ENCODE results near the gene MRPL49. TPM values are rescaled to one million over a fixed set of nuclear protein-coding genes. Genes with fewer than 3 reads are reported as not detected.

MRPL49 gene
- total and polyA plus RNA-seq, 2 of the 13 experiments (the other 11 are each of a cell fraction or from before 2014, with no cell fraction given) = 39.2 to 53.3 TPM

DNA sequence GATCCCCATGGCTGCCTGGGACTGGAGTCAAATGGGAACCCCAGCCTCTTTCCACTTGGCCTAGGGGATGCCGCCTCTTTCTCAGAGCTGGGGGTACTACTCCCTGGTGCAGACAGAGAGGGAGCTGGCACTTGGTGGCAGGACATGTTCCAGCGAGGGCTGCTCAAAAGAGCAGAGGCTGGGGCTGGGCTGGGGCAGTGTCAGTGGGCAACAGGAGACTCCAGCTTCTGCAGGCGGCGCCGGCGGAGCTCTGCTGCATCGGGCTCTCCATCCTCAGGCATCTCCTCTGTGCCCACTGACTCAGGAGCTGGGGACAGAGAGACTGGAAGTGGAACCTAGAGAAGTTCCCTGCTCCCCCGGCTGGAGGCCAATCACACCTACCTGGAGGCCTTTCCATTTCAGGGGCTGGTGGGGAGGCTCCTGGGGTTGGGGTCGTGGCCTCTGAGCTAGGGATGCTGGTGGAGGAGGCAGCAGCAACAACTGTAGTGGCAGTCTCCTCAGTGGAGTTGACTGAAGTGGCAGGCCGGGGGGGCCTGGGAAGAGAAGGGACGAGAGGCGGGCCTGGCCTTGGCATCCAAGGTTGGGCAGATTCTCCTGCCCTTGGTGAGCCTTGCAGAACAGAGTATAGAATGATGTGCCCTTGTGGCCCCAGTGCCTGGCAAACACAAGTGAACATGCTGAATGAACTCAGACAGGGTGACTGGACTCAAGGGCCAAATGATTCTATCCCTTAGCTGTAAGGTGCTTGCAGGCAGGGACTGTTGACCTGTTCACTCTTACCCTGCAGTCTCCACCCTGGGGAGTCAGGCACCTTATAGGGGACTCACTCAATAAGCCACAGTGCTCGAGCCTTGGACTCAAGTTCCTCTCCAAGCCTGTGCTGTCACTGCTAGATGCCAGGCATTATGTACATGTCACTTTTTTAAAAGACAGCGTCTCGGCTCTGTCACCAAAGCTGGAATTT is 6.3 kb downstream of the MRPL49 start:
- ATAC-seq (no peak), FAIRE-seq (no peak), DNase-seq (ENCODE audit: low spot score) (no peak)
- Histone ChIP-seq H3K4me1 (ENCODE audit: insufficient read depth, low read length) (peaks cover 27% of the 10 kb centered on the region), H4K20me1 (ENCODE audit: insufficient read depth, low read length) (peaks cover 17% of the 10 kb centered on the region), H3K27ac (ENCODE audit: extremely low read length, insufficient read depth, low read length) (no peak overlapping the region), H3K4me3 (replicated peaks in 1 of 3; ENCODE audit: insufficient read depth in 1 of 3, low read depth in 2 of 3, low read length in 3 of 3) (no peak overlapping the region), H2AFZ (ENCODE audit: low read length) (no peak overlapping the region), H3K79me2 (ENCODE audit: insufficient read depth, low read length) (peaks cover 34% of the 10 kb centered on the region), H3K36me3 (replicated peaks in 1 of 2; ENCODE audit: control insufficient read depth in 1 of 2, insufficient read depth in 2 of 2, low read length in 2 of 2) (peaks cover 47 to 80% of the 10 kb centered on the region in 2 experiments), H3K4me2 (ENCODE audit: low read depth, low read length) (no peak overlapping the region), H3K9ac (ENCODE audit: insufficient read depth, low read depth, low read length) (no peak overlapping the region), H3K9me3 (ENCODE audit: low read length) (no peaks in the 10 kb centered on the region), H3K27me3 (ENCODE audit: control insufficient read depth in 1 of 2, insufficient read depth in 2 of 2, low read length in 2 of 2) (no peaks in the 10 kb centered on the region)
- ChIA-PET POLR2A (interaction anchor here (0.6 to 2.8 kb wide), 4 partner anchors 10 to 291 kb away, joined by 3 to 12 read pairs (median 6); partner anchors contain the start of gene ZNHIT2), CTCF (ENCODE audit: low intra/inter-chr PET ratio, low total read pairs) (no interaction called here)
- WGBS (ENCODE audit: low lambda C conversion rate) = 100% methylated on average over 7 of the region's 15 CpGs
- no TSS peak for BruUV-seq (replicated peaks)
- in situ Hi-C loops (cut with HindIII; ENCODE audit: extremely low pct_ligation_motif_present, low pct_unique_long_range_greater_than_20kb) = no loop called here
- intact Hi-C loops (cut with micrococcal nuclease; ENCODE audit: unreplicated experiment) = no loop called here
- no peak for TF ChIP-seq PITX1 (CRISPR knock-in tag; IDR thresholded peaks at IDR 0.05)
- TF ChIP-seq BRCA1 (CRISPR knock-in tag; IDR thresholded peaks at IDR 0.05) = no peak
- no peak for TF ChIP-seq MAFG (CRISPR knock-in tag; IDR thresholded peaks at IDR 0.05)
- TF ChIP-seq, protein P1, sequence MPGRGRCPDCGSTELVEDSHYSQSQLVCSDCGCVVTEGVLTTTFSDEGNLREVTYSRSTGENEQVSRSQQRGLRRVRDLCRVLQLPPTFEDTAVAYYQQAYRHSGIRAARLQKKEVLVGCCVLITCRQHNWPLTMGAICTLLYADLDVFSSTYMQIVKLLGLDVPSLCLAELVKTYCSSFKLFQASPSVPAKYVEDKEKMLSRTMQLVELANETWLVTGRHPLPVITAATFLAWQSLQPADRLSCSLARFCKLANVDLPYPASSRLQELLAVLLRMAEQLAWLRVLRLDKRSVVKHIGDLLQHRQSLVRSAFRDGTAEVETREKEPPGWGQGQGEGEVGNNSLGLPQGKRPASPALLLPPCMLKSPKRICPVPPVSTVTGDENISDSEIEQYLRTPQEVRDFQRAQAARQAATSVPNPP (CRISPR knock-in tag; IDR thresholded peaks at IDR 0.05) = no peak
- TF ChIP-seq POLR2G (IDR thresholded peaks at IDR 0.05; ENCODE audit: low read depth, low read length) = peak; percentile 44; the same call in 1 of the 2 replicates
- no peak for TF ChIP-seq MED13 (CRISPR knock-in tag; IDR thresholded peaks at IDR 0.05)
- no peak for TF ChIP-seq ARID2 (CRISPR knock-in tag; IDR thresholded peaks at IDR 0.05; ENCODE audit: borderline replicate concordance)
- no peak for TF ChIP-seq ZNF546 (CRISPR knock-in tag; conservative IDR thresholded peaks at IDR 0.05)
- TF ChIP-seq, protein P2, sequence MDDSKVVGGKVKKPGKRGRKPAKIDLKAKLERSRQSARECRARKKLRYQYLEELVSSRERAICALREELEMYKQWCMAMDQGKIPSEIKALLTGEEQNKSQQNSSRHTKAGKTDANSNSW (CRISPR knock-in tag; IDR thresholded peaks at IDR 0.05; ENCODE audit: borderline replicate concordance) = no peak
- TF ChIP-seq JUND (CRISPR knock-in tag; IDR thresholded peaks at IDR 0.05) = no peak
- TF ChIP-seq FOXK1 (CRISPR knock-in tag; IDR thresholded peaks at IDR 0.05; ENCODE audit: borderline replicate concordance, low read depth) = no peak
- TF ChIP-seq, protein P3, sequence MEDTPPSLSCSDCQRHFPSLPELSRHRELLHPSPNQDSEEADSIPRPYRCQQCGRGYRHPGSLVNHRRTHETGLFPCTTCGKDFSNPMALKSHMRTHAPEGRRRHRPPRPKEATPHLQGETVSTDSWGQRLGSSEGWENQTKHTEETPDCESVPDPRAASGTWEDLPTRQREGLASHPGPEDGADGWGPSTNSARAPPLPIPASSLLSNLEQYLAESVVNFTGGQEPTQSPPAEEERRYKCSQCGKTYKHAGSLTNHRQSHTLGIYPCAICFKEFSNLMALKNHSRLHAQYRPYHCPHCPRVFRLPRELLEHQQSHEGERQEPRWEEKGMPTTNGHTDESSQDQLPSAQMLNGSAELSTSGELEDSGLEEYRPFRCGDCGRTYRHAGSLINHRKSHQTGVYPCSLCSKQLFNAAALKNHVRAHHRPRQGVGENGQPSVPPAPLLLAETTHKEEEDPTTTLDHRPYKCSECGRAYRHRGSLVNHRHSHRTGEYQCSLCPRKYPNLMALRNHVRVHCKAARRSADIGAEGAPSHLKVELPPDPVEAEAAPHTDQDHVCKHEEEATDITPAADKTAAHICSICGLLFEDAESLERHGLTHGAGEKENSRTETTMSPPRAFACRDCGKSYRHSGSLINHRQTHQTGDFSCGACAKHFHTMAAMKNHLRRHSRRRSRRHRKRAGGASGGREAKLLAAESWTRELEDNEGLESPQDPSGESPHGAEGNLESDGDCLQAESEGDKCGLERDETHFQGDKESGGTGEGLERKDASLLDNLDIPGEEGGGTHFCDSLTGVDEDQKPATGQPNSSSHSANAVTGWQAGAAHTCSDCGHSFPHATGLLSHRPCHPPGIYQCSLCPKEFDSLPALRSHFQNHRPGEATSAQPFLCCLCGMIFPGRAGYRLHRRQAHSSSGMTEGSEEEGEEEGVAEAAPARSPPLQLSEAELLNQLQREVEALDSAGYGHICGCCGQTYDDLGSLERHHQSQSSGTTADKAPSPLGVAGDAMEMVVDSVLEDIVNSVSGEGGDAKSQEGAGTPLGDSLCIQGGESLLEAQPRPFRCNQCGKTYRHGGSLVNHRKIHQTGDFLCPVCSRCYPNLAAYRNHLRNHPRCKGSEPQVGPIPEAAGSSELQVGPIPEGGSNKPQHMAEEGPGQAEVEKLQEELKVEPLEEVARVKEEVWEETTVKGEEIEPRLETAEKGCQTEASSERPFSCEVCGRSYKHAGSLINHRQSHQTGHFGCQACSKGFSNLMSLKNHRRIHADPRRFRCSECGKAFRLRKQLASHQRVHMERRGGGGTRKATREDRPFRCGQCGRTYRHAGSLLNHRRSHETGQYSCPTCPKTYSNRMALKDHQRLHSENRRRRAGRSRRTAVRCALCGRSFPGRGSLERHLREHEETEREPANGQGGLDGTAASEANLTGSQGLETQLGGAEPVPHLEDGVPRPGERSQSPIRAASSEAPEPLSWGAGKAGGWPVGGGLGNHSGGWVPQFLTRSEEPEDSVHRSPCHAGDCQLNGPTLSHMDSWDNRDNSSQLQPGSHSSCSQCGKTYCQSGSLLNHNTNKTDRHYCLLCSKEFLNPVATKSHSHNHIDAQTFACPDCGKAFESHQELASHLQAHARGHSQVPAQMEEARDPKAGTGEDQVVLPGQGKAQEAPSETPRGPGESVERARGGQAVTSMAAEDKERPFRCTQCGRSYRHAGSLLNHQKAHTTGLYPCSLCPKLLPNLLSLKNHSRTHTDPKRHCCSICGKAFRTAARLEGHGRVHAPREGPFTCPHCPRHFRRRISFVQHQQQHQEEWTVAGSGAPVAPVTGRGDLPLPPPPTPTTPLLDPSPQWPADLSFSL (CRISPR knock-in tag; IDR thresholded peaks at IDR 0.05) = no peak
- TF ChIP-seq RBM22 (optimal IDR thresholded peaks at IDR 0.05; ENCODE audit: low read length) = peak; percentile 41
- TF ChIP-seq NRL (CRISPR knock-in tag; IDR thresholded peaks at IDR 0.05; ENCODE audit: borderline replicate concordance) = no peak
- TF ChIP-seq HDAC1 (CRISPR knock-in tag; IDR thresholded peaks at IDR 0.05) = no peak
- no peak for TF ChIP-seq ZNF605 (CRISPR knock-in tag; IDR thresholded peaks at IDR 0.05)
- TF ChIP-seq GFI1 (CRISPR knock-in tag; IDR thresholded peaks at IDR 0.05; ENCODE audit: borderline replicate concordance) = no peak

All from HepG2 (cell line).